Colonic mucosa (tissue), 4 donors: ENCODE measurements around the gene HS1BP3. TPM values are rescaled to one million over a fixed set of nuclear protein-coding genes. Genes with fewer than 3 reads are reported as not detected.

Experiments
- DNase-seq: peaks from one replicate; pipeline ENCODE4 v3.0.0-alpha.2; 2020
- H3K27ac ChIP-seq: fragments of 200-600 bp; one replicate; pipeline ENCODE4 v1.8.0; 2021
- H3K27me3 ChIP-seq: fragments of 200-600 bp; one replicate; pipeline ENCODE4 v1.8.0; 2021
- H3K36me3 ChIP-seq: fragments of 200-600 bp; one replicate; pipeline ENCODE4 v1.8.0; 2021
- H3K4me1 ChIP-seq: fragments of 200-600 bp; one replicate; pipeline ENCODE4 v1.8.0; 2021; ENCODE audit warnings: mild to moderate bottlenecking
- H3K4me3 ChIP-seq: fragments of 200-600 bp; one replicate; pipeline ENCODE4 v1.8.0; 2021
- H3K9ac ChIP-seq, 2 donors: one replicate each; pipeline ENCODE4 v1.7.0; 2013; ENCODE audit warnings: control low read depth in 2 of 2, low read depth in 2 of 2, low read length in 2 of 2
- H3K9me3 ChIP-seq: fragments of 200-600 bp; one replicate; pipeline ENCODE4 v1.8.0; 2021
- CTCF ChIP-seq: fragments of 200-600 bp; IDR thresholded peaks from one replicate; pipeline ENCODE4 v1.8.0; 2022; ENCODE audit warnings: antibody characterized with exemption, mild to moderate bottlenecking
- intact Hi-C: fragments of 100-400 bp; cut with DNase I; formaldehyde crosslinking; loops from one replicate; pipeline ENCODE4 v1.14.1; 2022
- total RNA-seq, 2 donors: library from RNA; stranded (reverse); fragmentation: NEBNext Ultra II Directional in 1 of 2; extraction: Animal tissue kit (Norgen Biotek cat#: 25700) in 1 of 2; gene quantifications; one replicate each; pipeline ENCODE4 v1.2.1, GENCODE V29; 2021
- donor health status: healthy.
- donor health status: DM: no; HTN: no; CAD: no.
- donor health status: DM: no; HTN: no; CAD: no.

The HS1BP3 gene
- total RNA-seq, 2 donors from 2014 or later = 21.2 to 21.5 TPM

DNA sequence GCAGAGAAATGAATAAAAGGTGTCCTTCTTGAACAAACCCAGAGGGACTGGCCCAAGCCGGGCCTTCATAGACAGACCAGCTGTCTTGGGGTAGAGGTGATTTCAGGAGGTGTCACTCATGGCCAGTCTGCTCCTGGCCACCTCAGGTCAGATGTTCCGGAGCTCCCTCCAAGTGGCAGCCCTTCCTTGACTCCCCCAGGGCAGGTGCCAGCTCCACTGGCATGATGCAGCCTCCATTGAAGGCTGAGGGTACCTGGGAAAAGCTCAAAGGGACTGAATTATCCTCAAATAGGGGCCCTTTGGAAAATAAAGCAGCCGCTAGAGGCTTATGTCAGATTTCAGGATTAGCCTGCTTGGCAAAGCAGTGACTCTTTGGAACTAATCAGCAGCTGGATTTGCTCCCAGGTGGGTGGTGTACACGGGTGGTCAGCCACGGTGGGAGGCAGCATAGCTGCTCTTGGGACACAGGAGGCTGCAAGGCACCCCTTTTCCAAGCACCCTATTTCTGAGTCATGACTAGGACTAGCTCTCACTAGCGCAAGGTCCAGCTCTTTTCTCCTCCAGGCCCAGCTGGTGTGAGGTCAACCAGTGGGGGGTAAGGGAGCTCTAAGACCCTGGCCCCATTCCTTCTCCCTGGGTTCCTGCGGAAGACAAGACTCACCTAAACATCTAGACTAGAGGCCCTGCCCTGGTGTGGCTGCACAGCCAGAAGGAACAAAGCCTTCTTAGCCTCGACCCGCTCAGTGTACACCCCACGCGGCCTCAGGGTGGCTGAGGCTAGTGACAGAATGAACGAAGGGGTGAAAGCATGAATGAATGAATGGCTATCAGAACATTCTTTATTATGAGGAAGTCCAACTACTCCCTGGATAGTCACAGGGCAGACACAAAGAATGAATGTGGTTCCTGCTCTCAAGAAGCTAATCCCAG, 29.3 kb downstream of the HS1BP3 start:
- Histone ChIP-seq H3K9ac (no peak overlapping the region), H3K4me3 (no peak overlapping the region), H3K4me1 (no peaks in the 10 kb centered on the region), H3K27ac (no peak overlapping the region), H3K9me3 (no peaks in the 10 kb centered on the region), H3K27me3 (no peaks in the 10 kb centered on the region), H3K36me3 (no peaks in the 10 kb centered on the region)
- intact Hi-C loops = no loop called here
- DNase-seq = no peak
- TF ChIP-seq CTCF = no peak

- Histone ChIP-seq H3K9ac (no peak overlapping the region), H3K27me3 (no peaks in the 10 kb centered on the region), H3K4me3 (no peak overlapping the region), H3K4me1 (no peaks in the 10 kb centered on the region), H3K27ac (no peak overlapping the region), H3K36me3 (no peaks in the 10 kb centered on the region), H3K9me3 (no peaks in the 10 kb centered on the region)
- TF ChIP-seq CTCF = no peak
- DNase-seq = no peak
- intact Hi-C loops = no loop called here
These were observed 30.1 kb downstream of the HS1BP3 start for GRCh38 chr2:20620696-20621365.

GRCh38 chr2:20620271-20620681, 30.6 kb downstream of the HS1BP3 start:
- Histone ChIP-seq H3K36me3 (no peaks in the 10 kb centered on the region), H3K27ac (no peak overlapping the region), H3K4me3 (no peak overlapping the region), H3K27me3 (no peaks in the 10 kb centered on the region), H3K4me1 (no peaks in the 10 kb centered on the region), H3K9me3 (no peaks in the 10 kb centered on the region), H3K9ac (no peak overlapping the region)
- no peak for TF ChIP-seq CTCF
- DNase-seq = no peak
- intact Hi-C loops = no loop called here

DNA sequence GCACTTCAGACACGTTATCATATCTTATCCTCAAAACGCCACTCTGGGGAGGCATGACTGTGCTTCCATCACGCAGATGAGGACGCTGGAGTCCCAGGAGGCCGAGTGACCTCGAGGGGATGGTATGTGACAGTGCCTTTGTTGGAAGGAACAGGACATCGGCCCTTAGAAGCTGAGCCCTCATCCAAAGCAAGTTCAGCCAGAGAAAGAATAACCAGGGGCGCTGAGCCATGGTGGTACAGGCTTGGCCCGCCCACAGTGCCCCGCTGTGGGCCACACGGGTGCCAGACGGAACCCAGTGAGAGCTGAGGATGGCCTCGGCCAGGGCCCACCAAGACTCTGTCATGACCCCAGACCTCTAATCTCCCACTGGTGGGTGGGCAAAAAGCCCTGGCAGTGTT, 31.3 kb downstream of the HS1BP3 start:
- no peaks in the 10 kb centered on the region for H3K4me1 ChIP-seq
- intact Hi-C loops = no loop called here
- peak overlapping the region; percentile 71 for H3K27ac ChIP-seq
- DNase-seq = no peak
- peak overlapping the region; percentile 36 to 52 for H3K9ac ChIP-seq
- TF ChIP-seq CTCF = no peak
- H3K36me3 ChIP-seq = no peaks in the 10 kb centered on the region
- no peaks in the 10 kb centered on the region for H3K27me3 ChIP-seq
- no peak overlapping the region for H3K4me3 ChIP-seq
- H3K9me3 ChIP-seq = no peaks in the 10 kb centered on the region

DNA sequence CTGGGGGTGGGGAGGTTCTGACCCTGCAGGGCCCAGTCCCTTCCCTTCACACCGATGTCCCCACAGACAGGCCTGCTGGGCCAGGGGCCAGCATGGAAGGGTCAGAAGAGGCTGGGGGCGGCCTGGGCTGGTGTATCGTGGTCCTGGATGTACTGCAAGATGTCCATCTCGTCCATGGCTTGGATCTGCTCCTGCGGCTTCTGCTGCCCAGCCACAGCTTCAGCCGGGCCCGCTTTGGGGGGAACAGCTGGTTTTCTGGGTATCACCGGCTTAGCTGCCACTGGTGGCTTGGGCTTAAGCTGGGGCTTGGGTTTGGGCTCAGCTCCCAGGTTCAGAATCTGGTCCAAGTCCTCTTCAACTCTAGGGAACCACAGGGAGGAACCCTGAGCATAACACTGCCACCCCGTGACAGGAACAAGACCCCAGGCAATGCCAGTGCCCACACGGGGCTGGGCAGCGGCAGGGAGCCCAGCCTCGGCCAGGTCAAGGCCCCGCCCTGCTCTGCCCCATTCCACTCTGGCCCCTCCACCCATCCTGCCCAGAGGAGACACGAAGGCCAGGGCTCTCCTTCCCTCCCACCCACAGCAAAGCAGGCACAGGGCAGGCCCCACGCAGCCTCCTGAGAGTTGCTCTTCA, 31.9 kb downstream of the HS1BP3 start:
- DNase-seq = no peak
- intact Hi-C loops = no loop called here
- Histone ChIP-seq H3K9ac (peak overlapping the region; percentile 57 to 74), H3K27me3 (no peaks in the 10 kb centered on the region), H3K4me3 (no peak overlapping the region), H3K9me3 (no peaks in the 10 kb centered on the region), H3K27ac (peak overlapping the region; percentile 71), H3K36me3 (no peaks in the 10 kb centered on the region), H3K4me1 (no peaks in the 10 kb centered on the region)
- no peak for TF ChIP-seq CTCF
